Neural cell (in vitro differentiated cells): ENCODE measurements around the gene TMEM272.

ENCODE experiments used
- EP300 ChIP-seq: fragments of 450-650 bp; conservative IDR thresholded peaks from 2 replicates; pipeline ENCODE4 v1.6.1; 2014; ENCODE audit warnings: antibody characterized with exemption, mild to moderate bottlenecking, moderate library complexity; ENCODE audit not compliant: poor library complexity, severe bottlenecking
- EZH2 ChIP-seq: fragments of 200-600, 300-800 bp; shearing (Covaris generic), sonication (generic); IDR thresholded peaks from 2 replicates; pipeline ENCODE4 v1.6.1; 2014; ENCODE audit warnings: antibody characterized with exemption, low read length, borderline replicate concordance, mild to moderate bottlenecking; ENCODE audit not compliant: insufficient read depth, poor library complexity, severe bottlenecking
- SMC3 ChIP-seq: fragments of 450-650 bp; conservative IDR thresholded peaks from 2 replicates; pipeline ENCODE4 v1.6.1; 2014; ENCODE audit warnings: antibody characterized with exemption, mild to moderate bottlenecking, moderate library complexity; ENCODE audit not compliant: poor library complexity
- TF ChIP-seq, protein P1 (sequence below): fragments of 450-650 bp; IDR thresholded peaks from 2 replicates; pipeline ENCODE4 v1.5.1; 2014; ENCODE audit warnings: antibody characterized with exemption, mild to moderate bottlenecking, moderate library complexity; ENCODE audit not compliant: poor library complexity, severe bottlenecking
- TF ChIP-seq, protein P2 (sequence below): IDR thresholded peaks from 2 replicates; pipeline ENCODE4 v1.6.1; 2012; ENCODE audit warnings: borderline replicate concordance

DNA sequence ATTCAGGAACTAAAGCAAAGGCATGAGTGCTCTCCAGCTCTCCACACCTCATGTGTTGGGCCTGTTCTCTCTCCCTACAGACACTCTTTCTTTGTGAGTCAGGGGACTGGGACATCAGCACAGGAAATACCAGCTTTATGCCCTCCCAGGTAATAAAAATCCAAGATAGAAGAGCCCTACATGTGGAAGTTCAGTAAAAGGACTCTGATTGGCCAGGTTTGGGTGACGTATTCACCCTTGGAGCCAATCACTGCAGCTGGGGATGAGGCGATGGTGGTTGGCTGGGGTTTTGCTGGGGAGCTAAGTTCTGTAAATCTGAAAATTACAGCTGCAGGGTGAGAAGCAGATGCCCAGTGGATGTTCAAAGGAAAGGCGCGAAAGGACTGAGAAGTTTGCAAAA, 49.3 kb upstream of the TMEM272 start:
- TF ChIP-seq, protein P1, sequence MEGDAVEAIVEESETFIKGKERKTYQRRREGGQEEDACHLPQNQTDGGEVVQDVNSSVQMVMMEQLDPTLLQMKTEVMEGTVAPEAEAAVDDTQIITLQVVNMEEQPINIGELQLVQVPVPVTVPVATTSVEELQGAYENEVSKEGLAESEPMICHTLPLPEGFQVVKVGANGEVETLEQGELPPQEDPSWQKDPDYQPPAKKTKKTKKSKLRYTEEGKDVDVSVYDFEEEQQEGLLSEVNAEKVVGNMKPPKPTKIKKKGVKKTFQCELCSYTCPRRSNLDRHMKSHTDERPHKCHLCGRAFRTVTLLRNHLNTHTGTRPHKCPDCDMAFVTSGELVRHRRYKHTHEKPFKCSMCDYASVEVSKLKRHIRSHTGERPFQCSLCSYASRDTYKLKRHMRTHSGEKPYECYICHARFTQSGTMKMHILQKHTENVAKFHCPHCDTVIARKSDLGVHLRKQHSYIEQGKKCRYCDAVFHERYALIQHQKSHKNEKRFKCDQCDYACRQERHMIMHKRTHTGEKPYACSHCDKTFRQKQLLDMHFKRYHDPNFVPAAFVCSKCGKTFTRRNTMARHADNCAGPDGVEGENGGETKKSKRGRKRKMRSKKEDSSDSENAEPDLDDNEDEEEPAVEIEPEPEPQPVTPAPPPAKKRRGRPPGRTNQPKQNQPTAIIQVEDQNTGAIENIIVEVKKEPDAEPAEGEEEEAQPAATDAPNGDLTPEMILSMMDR = no peak
- TF ChIP-seq, protein P2, sequence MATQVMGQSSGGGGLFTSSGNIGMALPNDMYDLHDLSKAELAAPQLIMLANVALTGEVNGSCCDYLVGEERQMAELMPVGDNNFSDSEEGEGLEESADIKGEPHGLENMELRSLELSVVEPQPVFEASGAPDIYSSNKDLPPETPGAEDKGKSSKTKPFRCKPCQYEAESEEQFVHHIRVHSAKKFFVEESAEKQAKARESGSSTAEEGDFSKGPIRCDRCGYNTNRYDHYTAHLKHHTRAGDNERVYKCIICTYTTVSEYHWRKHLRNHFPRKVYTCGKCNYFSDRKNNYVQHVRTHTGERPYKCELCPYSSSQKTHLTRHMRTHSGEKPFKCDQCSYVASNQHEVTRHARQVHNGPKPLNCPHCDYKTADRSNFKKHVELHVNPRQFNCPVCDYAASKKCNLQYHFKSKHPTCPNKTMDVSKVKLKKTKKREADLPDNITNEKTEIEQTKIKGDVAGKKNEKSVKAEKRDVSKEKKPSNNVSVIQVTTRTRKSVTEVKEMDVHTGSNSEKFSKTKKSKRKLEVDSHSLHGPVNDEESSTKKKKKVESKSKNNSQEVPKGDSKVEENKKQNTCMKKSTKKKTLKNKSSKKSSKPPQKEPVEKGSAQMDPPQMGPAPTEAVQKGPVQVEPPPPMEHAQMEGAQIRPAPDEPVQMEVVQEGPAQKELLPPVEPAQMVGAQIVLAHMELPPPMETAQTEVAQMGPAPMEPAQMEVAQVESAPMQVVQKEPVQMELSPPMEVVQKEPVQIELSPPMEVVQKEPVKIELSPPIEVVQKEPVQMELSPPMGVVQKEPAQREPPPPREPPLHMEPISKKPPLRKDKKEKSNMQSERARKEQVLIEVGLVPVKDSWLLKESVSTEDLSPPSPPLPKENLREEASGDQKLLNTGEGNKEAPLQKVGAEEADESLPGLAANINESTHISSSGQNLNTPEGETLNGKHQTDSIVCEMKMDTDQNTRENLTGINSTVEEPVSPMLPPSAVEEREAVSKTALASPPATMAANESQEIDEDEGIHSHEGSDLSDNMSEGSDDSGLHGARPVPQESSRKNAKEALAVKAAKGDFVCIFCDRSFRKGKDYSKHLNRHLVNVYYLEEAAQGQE = no peak
- TF ChIP-seq EP300 = no peak
- TF ChIP-seq EZH2 = no peak
- no peak for TF ChIP-seq SMC3
